Prostate gland (tissue), 2 donors: Measurements from ENCODE around the gene TMX2. TPM values are rescaled to one million over a fixed set of nuclear protein-coding genes. Genes with fewer than 3 reads are reported as not detected.

Experiments
- DNase-seq: peaks from one replicate; pipeline ENCODE4 v3.0.0-alpha.2; 2019; ENCODE audit warnings: low spot score
- H3K27ac ChIP-seq, 2 donors: fragments of 200-600 bp; sonication (generic); 2 replicates each; pipeline ENCODE4 v1.5.1; 2017 to 2019
- H3K27me3 ChIP-seq: fragments of 200-600 bp; sonication (generic); replicated peaks from 2 replicates; pipeline ENCODE4 v1.5.1; 2019; ENCODE audit not compliant: insufficient read depth
- H3K36me3 ChIP-seq, 2 donors: fragments of 200-600 bp; sonication (generic); 1 replicate in 1 of 2; 2 replicates in 1 of 2; pipeline versions ENCODE4 v1.5.1 to v1.8.1; 2017 to 2019
- H3K4me1 ChIP-seq: fragments of 200-600 bp; sonication (generic); replicated peaks from 2 replicates; pipeline ENCODE4 v1.5.1; 2019
- H3K4me3 ChIP-seq, 2 donors: fragments of 200-600 bp; sonication (generic); 2 replicates each; pipeline ENCODE4 v1.5.1; 2017 to 2019
- H3K9me3 ChIP-seq: fragments of 200-600 bp; sonication (generic); 2 replicates; pipeline ENCODE4 v1.5.1; 2017
- POLR2A ChIP-seq: fragments of 450-650 bp; IDR thresholded peaks from one replicate; pipeline ENCODE4 v1.6.1; 2016; ENCODE audit warnings: antibody characterized with exemption, mild to moderate bottlenecking
- POLR2AphosphoS5 ChIP-seq: sonication (generic); formaldehyde crosslinking; IDR thresholded peaks from one replicate; pipeline ENCODE4 v1.6.1; 2017; ENCODE audit warnings: antibody characterized with exemption
- WGBS: methylation state at CpG from one replicate; pipeline ENCODE4 v1.1.5; 2018; 5-methylcytosine and 5-hydroxymethylcytosine counted together
- intact Hi-C: fragments of 100-400 bp; cut with DNase I; formaldehyde crosslinking; loops from one replicate; pipeline ENCODE4 v1.14.2; 2022
- total RNA-seq, 2 donors: library from RNA; depleted of rRNA; stranded (reverse); fragments of >200 nt; gene quantifications; one replicate each; pipeline ENCODE4 v1.1.0, GENCODE V29; 2016
- TF ChIP-seq, protein P1 (sequence below), 4 experiments: fragments of 200-600 bp in 2 of 4; fragments of 450-650 bp in 2 of 4; sonication (generic) in 2 of 4; IDR thresholded peaks; 1 replicate in 3 of 4; 2 replicates in 1 of 4; pipeline ENCODE4 v1.5.1; 2016 to 2019; ENCODE audit warnings: antibody characterized with exemption in 4 of 4, mild to moderate bottlenecking in 2 of 4, moderate library complexity in 2 of 4

The TMX2 gene
- total RNA-seq, 2 donors from 2014 or later, result 80.8 to 84.4 TPM

DNA sequence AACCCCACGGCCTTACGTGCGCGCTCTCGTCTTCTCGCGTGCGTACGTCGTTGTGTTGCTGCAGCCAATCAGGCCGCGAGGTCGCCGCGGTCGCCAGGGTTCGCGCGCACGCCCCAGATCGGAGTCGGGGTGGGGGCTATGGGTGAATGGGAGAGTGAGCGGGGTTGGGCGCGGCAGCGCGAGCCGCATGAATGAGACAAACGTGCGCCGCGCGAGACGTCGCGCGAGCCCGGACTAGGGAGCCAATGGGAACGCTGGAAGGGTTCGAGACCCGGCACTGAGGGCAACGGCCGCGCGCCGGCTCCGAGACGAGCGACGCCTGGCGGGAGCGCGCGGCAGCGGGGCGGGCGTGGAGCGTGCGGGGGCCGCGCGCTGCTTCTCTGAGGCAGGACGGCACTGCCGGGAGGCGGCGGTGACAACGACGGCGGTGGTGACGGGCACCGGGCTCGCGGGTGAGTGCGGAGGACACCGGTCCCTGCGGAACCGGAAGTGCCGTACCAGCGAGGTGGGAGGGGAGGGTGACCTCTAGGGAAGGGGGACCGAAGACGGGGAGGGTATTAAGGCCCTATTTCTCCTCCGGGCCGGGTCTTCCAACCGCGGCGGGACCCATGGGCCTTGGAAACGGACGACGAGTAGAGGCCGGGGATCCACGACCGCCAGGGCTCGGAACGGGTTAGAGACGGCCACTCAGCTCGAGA is 44.5 kb upstream of the TMX2 start, which contains the start of gene ZDHHC5:
ZDHHC5 (plus strand) TSS at position 379 of the 698 bp plus-strand sequence. CDS start 4,977 bp downstream, outside the sequence.
- no peaks in the 10 kb centered on the region for H3K4me1 ChIP-seq
- no peaks in the 10 kb centered on the region for H3K9me3 ChIP-seq
- peak within 1 kb of the TSS; percentile 97 to 99 for H3K27ac ChIP-seq
- intact Hi-C loops, result loop anchor here (5.0 kb wide), 2 partner anchors 44 to 94 kb away; partner anchors contain the start of genes CTNND1, MED19 and TMX2
- H3K36me3 ChIP-seq, result peaks cover 0 to 2% of the 10 kb centered on the region in 2 donors
- peak within 1 kb of the TSS; percentile 81 to 99 for H3K4me3 ChIP-seq
- DNase-seq, result peak; percentile 99
- H3K27me3 ChIP-seq, result no peaks in the 10 kb centered on the region
- peak; percentile 72 for TF ChIP-seq POLR2A
- peak; percentile 88 for TF ChIP-seq POLR2AphosphoS5
- TF ChIP-seq, protein P1, sequence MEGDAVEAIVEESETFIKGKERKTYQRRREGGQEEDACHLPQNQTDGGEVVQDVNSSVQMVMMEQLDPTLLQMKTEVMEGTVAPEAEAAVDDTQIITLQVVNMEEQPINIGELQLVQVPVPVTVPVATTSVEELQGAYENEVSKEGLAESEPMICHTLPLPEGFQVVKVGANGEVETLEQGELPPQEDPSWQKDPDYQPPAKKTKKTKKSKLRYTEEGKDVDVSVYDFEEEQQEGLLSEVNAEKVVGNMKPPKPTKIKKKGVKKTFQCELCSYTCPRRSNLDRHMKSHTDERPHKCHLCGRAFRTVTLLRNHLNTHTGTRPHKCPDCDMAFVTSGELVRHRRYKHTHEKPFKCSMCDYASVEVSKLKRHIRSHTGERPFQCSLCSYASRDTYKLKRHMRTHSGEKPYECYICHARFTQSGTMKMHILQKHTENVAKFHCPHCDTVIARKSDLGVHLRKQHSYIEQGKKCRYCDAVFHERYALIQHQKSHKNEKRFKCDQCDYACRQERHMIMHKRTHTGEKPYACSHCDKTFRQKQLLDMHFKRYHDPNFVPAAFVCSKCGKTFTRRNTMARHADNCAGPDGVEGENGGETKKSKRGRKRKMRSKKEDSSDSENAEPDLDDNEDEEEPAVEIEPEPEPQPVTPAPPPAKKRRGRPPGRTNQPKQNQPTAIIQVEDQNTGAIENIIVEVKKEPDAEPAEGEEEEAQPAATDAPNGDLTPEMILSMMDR (IDR thresholded peaks at IDR 0.05), result peak; percentile 56 to 85 (median 73)
- under 1% methylated on average over 96 of the region's 96 CpGs for WGBS

DNA sequence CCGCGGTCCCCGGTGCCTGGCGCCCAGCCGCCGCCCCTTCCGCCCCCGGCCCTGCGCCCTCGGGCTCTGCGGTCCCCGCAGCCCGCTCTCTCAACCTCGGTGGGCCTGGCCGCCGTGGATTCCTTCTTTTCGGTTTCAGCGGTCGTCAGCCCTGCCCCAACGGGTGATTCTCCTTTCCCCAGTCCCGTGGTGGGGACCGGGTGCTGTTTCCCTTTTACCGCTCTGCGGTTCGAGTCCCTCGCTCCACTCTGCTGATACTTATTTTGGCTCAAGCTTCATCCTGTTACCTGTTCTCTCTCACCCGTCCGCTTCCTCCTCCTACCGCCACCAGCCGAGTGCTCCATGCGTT is 44.0 kb upstream of the TMX2 start:
- no peaks in the 10 kb centered on the region for H3K4me1 ChIP-seq
- H3K4me3 ChIP-seq, result peak overlapping the region; percentile 81 to 99
- intact Hi-C loops, result loop anchor here (5.0 kb wide), 2 partner anchors 44 to 94 kb away; partner anchors contain the start of genes CTNND1, MED19 and TMX2
- 0% methylated on average over 31 of the region's 31 CpGs for WGBS
- H3K27me3 ChIP-seq, result no peaks in the 10 kb centered on the region
- H3K36me3 ChIP-seq, result peaks cover 0 to 4% of the 10 kb centered on the region in 2 donors
- peak overlapping the region; percentile 97 to 99 for H3K27ac ChIP-seq
- TF ChIP-seq POLR2A, result no peak
- TF ChIP-seq POLR2AphosphoS5, result no peak
- TF ChIP-seq, protein P1 (IDR thresholded peaks at IDR 0.05), result no peak
- H3K9me3 ChIP-seq, result no peaks in the 10 kb centered on the region
- DNase-seq, result peak; percentile 21

DNA sequence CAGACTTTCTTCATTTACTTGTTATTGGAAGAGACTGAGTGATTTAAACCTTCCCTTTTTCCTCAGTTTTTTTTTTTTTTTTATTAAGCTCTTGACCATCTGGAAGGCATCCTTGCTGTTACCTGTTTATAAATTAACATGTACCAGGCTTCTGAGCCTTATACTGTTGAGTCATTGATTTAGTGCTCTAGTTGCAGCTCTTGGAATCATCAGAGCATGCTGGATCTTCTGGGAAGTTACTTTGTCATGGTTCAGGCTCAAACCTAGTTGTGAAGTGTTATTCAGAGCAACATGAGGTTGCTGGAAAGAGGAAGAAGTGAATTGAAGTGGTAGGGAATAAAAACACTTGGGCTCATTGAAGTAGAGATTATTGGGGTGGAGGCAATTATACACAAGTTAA is 38.1 kb upstream of the TMX2 start:
- Histone ChIP-seq H3K27me3 (no peaks in the 10 kb centered on the region), H3K36me3 (peaks cover 0 to 4% of the 10 kb centered on the region in 2 donors), H3K4me3 (no peak overlapping the region), H3K9me3 (no peaks in the 10 kb centered on the region), H3K4me1 (peaks cover 9% of the 10 kb centered on the region), H3K27ac (peak overlapping the region; percentile 64 to 82)
- intact Hi-C loops, result no loop called here
- TF ChIP-seq POLR2AphosphoS5 (no peak), POLR2A (no peak)
- TF ChIP-seq, protein P1 (IDR thresholded peaks at IDR 0.05), result no peak
- no peak for DNase-seq

DNA sequence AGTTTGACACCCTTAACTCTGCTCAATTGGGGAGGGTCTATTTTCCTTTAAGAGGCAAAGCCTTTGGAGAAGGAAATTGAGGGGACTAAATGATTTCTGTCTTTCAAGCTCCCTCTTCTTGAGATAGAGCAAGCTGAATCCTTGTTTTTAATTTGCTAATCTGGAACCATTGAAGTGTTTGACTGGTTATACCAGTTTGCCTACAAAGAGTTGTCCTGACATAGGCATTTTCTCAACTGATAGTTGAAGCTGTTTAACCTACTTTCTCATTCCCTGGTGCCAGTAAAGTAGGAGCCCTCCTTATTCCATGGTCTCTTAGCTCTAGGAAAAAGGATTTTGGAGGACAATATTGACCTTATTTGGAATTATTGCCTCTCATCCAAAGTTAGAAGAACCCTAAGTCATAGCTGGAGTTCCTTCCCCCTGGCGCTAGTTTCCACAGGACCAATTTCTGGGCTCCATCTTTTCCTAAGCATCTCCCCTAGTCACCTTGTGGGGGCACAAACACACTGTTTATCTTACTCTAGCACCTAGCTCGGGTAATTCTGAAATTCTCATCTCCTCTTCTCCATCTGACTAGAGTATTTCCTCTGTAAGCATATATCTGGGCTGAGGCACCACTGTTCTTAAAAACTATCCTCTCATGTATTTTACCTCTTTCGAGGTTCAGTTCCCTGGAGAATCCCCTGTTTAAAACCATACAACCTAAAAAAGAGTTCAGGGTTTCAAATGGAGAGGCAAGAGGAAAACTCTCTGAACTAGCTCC is 37.0 kb upstream of the TMX2 start:
- intact Hi-C loops, result no loop called here
- Histone ChIP-seq H3K36me3 (peaks cover 0 to 4% of the 10 kb centered on the region in 2 donors), H3K27me3 (no peaks in the 10 kb centered on the region), H3K27ac (peak overlapping the region; percentile 64 to 82), H3K9me3 (no peaks in the 10 kb centered on the region), H3K4me1 (peaks cover 9% of the 10 kb centered on the region), H3K4me3 (no peak overlapping the region)
- TF ChIP-seq POLR2A, result no peak
- TF ChIP-seq, protein P1 (IDR thresholded peaks at IDR 0.05), result no peak
- peak; percentile 75 for TF ChIP-seq POLR2AphosphoS5
- 81% methylated on average over 3 of the region's 3 CpGs for WGBS
- DNase-seq, result no peak
